ENCODE data around the gene FADS6. TPM values are rescaled to one million over a fixed set of nuclear protein-coding genes. Genes with fewer than 3 reads are reported as not detected.

The FADS6 gene
- total and polyA plus RNA-seq, 2 of the 13 experiments (the other 11 are each of a cell fraction or from before 2014, with no cell fraction given), result 0.11 TPM

DNA sequence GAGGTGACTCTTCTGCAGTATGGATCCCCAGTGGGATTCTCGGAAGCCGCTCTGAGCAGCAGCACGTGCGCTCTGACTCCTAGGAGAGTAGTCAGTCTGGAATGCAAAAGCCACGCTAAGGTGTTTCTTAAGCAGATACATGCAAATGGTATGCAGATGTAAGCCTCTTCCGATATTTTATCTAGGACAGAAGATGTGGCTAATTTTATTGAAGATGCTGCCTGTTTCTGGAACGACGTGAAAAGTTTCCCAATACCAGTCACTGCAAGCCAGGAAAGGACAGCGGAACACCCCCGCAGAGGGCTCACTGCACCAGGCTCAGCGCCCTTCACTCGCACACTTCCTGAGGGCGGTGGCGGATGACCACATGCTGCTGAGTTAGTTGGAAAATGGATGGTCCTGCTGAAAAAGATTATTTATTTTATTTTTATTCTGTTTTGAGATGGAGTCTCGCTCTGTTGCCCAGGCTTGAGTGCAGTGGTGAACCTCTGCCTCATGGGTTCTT, 10.1 kb downstream of the FADS6 start (continued):
- TF ChIP-seq, protein P1, sequence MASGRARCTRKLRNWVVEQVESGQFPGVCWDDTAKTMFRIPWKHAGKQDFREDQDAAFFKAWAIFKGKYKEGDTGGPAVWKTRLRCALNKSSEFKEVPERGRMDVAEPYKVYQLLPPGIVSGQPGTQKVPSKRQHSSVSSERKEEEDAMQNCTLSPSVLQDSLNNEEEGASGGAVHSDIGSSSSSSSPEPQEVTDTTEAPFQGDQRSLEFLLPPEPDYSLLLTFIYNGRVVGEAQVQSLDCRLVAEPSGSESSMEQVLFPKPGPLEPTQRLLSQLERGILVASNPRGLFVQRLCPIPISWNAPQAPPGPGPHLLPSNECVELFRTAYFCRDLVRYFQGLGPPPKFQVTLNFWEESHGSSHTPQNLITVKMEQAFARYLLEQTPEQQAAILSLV (CRISPR knock-in tag; IDR thresholded peaks at IDR 0.05; ENCODE audit: borderline replicate concordance), result no peak
- TF ChIP-seq, protein P2, sequence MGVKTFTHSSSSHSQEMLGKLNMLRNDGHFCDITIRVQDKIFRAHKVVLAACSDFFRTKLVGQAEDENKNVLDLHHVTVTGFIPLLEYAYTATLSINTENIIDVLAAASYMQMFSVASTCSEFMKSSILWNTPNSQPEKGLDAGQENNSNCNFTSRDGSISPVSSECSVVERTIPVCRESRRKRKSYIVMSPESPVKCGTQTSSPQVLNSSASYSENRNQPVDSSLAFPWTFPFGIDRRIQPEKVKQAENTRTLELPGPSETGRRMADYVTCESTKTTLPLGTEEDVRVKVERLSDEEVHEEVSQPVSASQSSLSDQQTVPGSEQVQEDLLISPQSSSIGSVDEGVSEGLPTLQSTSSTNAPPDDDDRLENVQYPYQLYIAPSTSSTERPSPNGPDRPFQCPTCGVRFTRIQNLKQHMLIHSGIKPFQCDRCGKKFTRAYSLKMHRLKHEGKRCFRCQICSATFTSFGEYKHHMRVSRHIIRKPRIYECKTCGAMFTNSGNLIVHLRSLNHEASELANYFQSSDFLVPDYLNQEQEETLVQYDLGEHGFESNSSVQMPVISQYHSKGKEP (CRISPR knock-in tag; IDR thresholded peaks at IDR 0.05), result no peak
- no peak for TF ChIP-seq HDAC2 (CRISPR knock-in tag; IDR thresholded peaks at IDR 0.05)
- no peak for TF ChIP-seq ERF (CRISPR knock-in tag; IDR thresholded peaks at IDR 0.05)
- TF ChIP-seq SMYD3 (CRISPR knock-in tag; IDR thresholded peaks at IDR 0.05), result no peak
- TF ChIP-seq ZNF749 (CRISPR knock-in tag; IDR thresholded peaks at IDR 0.05; ENCODE audit: borderline replicate concordance), result no peak
- no peak for TF ChIP-seq ZNF383 (CRISPR knock-in tag; IDR thresholded peaks at IDR 0.05; ENCODE audit: borderline replicate concordance)
- TF ChIP-seq, protein P3, sequence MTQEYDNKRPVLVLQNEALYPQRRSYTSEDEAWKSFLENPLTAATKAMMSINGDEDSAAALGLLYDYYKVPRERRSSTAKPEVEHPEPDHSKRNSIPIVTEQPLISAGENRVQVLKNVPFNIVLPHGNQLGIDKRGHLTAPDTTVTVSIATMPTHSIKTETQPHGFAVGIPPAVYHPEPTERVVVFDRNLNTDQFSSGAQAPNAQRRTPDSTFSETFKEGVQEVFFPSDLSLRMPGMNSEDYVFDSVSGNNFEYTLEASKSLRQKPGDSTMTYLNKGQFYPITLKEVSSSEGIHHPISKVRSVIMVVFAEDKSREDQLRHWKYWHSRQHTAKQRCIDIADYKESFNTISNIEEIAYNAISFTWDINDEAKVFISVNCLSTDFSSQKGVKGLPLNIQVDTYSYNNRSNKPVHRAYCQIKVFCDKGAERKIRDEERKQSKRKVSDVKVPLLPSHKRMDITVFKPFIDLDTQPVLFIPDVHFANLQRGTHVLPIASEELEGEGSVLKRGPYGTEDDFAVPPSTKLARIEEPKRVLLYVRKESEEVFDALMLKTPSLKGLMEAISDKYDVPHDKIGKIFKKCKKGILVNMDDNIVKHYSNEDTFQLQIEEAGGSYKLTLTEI (CRISPR knock-in tag; conservative IDR thresholded peaks at IDR 0.05), result no peak
- TF ChIP-seq THYN1 (CRISPR knock-in tag; IDR thresholded peaks at IDR 0.05; ENCODE audit: borderline replicate concordance, low read depth), result no peak
